Caco-2 (cell line): ENCODE measurements around the gene ALB. TPM values are rescaled to one million over a fixed set of nuclear protein-coding genes. Genes with fewer than 3 reads are reported as not detected.

ENCODE experiments used
- BruUV-seq: library from RNA; stranded (reverse); fragments of 400-500 nt; replicated peaks from 2 replicates; lab custom pipeline; 2021; lab: Mats Ljungman, UMichigan
- CTCF ChIA-PET: fragments of 300-600 bp; sonication (Branson Sonifier 250); formaldehyde crosslinking; loops from one replicate; lab custom pipeline; 2022; ENCODE audit warnings: antibody characterized with exemption; lab: Charles Lee
- POLR2A ChIA-PET: fragments of 300-600 bp; sonication (Branson Sonifier 250); formaldehyde crosslinking; loops from one replicate; lab custom pipeline; 2022; ENCODE audit warnings: antibody characterized with exemption; lab: Charles Lee
- DNase-seq, 2 experiments: peaks; one replicate each; pipeline versions ENCODE4 v3.0.0 to v3.0.0-alpha.2; 2020 to 2022
- H3K27me3 ChIP-seq: replicated peaks from 2 replicates; pipeline ENCODE4 v1.6.0; 2011; ENCODE audit warnings: low read length; ENCODE audit not compliant: control insufficient read depth, insufficient read depth
- H3K36me3 ChIP-seq: 2 replicates; pipeline ENCODE4 v1.5.1; 2011; ENCODE audit warnings: low read length; ENCODE audit not compliant: control insufficient read depth, insufficient read depth
- H3K4me1 ChIP-seq: fragments of 250-450 bp; sonication (Bioruptor Pico); 2 replicates; pipeline ENCODE4 v1.5.1; 2020; ENCODE audit warnings: mild to moderate bottlenecking
- H3K4me3 ChIP-seq: 2 replicates; pipeline ENCODE4 v1.5.1; 2011; ENCODE audit warnings: low read depth, mild to moderate bottlenecking, control low read depth, low read length
- H3K9me3 ChIP-seq: fragments of 250-450 bp; sonication (Bioruptor Pico); 2 replicates; pipeline ENCODE4 v1.5.1; 2020; ENCODE audit warnings: mild to moderate bottlenecking, moderate library complexity
- H3K27ac Mint-ChIP-seq: one replicate; pipeline ENCODE4 v1.8.0; 2022; ENCODE audit warnings: mixed read lengths; ENCODE audit not compliant: unreplicated experiment
- H3K27me3 Mint-ChIP-seq: one replicate; pipeline ENCODE4 v1.8.0; 2022; ENCODE audit warnings: mixed read lengths; ENCODE audit not compliant: insufficient read depth, unreplicated experiment
- H3K36me3 Mint-ChIP-seq: one replicate; pipeline ENCODE4 v1.8.0; 2022; ENCODE audit warnings: mild to moderate bottlenecking, mixed read lengths; ENCODE audit not compliant: insufficient read depth, unreplicated experiment
- H3K4me1 Mint-ChIP-seq: one replicate; pipeline ENCODE4 v1.8.0; 2022; ENCODE audit warnings: low read depth, mixed read lengths; ENCODE audit not compliant: unreplicated experiment
- H3K4me3 Mint-ChIP-seq: one replicate; pipeline ENCODE4 v1.8.0; 2022; ENCODE audit warnings: mild to moderate bottlenecking, moderate library complexity, mixed read lengths; ENCODE audit not compliant: unreplicated experiment
- H3K9me3 Mint-ChIP-seq: one replicate; pipeline ENCODE4 v1.8.0; 2022; ENCODE audit warnings: mixed read lengths; ENCODE audit not compliant: unreplicated experiment
- CTCF ChIP-seq, 2 experiments: fragments of 200-600 bp in 1 of 2; IDR thresholded peaks; 1 replicate in 1 of 2; 2 replicates in 1 of 2; pipeline versions ENCODE4 v1.5.1 to v1.8.0; 2011 to 2022; ENCODE audit warnings: antibody characterized with exemption in 1 of 2, control low read depth in 1 of 2, inconsistent platforms in 1 of 2, low read depth in 1 of 2, low read length in 1 of 2, mild to moderate bottlenecking in 1 of 2, moderate library complexity in 1 of 2; ENCODE audit not compliant: insufficient read depth in 1 of 2, severe bottlenecking in 1 of 2, unreplicated experiment in 1 of 2
- intact Hi-C: fragments of 100-400 bp; cut with micrococcal nuclease; formaldehyde crosslinking; loops from one replicate; pipeline ENCODE4 v1.10.0; 2022; ENCODE audit not compliant: unreplicated experiment
- total RNA-seq: library from RNA; stranded (reverse); gene quantifications from 2 replicates; pipeline ENCODE4 v1.2.3, GENCODE V29; 2022

ALB gene
- total RNA-seq, 1 experiment from 2014 or later, result 64.9 TPM

GRCh38 chr4:73435984-73436383, 31.9 kb downstream of the ALB start, which contains the start of gene AFP:
AFP (plus strand) TSS chr4:73436221; CDS start chr4:73436263, 42 bp downstream.
- Mint-ChIP-seq H3K4me3 (no peak within 1 kb of the TSS), H3K36me3 (no peaks in the 10 kb centered on the region), H3K9me3 (no peaks in the 10 kb centered on the region), H3K4me1 (peaks cover 22% of the 10 kb centered on the region), H3K27me3 (no peaks in the 10 kb centered on the region), H3K27ac (no peak within 1 kb of the TSS)
- H3K9me3 ChIP-seq, result no peaks in the 10 kb centered on the region
- H3K4me1 ChIP-seq, result peaks cover 34% of the 10 kb centered on the region
- ChIA-PET CTCF (no interaction called here), POLR2A (no interaction called here)
- no TSS peak for BruUV-seq
- no peaks in the 10 kb centered on the region for H3K36me3 ChIP-seq
- DNase-seq, result no peak
- H3K4me3 ChIP-seq, result peak within 1 kb of the TSS; percentile 12
- no peak for TF ChIP-seq CTCF (IDR thresholded peaks at IDR 0.05; ENCODE audit: insufficient read depth in 1 of 2, low read depth in 1 of 2, low read length in 1 of 2, severe bottlenecking in 1 of 2, unreplicated experiment in 1 of 2)
- intact Hi-C loops, result no loop called here
- H3K27me3 ChIP-seq, result no peaks in the 10 kb centered on the region

GRCh38 chr4:73436674-73437557, 32.8 kb downstream of the ALB start:
- intact Hi-C loops, result no loop called here
- CTCF ChIA-PET, result no interaction called here

DNA sequence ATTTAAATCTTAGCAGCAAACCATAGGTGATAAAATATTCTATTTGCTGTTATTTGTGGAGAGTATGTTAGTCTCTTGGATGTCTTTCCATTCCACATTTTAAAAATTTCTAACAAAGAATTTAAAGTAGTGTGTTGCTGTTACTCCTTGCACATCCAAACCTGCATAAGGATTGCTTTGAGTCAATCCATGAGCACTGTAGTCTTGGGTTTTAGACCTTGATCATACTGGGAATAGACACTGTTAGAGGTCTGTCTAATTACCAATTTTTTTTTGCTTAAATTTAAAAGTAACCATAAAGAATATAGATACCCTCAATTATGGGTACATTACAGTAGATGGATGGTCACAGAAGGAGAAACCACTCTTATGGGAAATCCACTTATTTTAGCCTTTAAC, 33.5 kb downstream of the ALB start:
- CTCF ChIA-PET, result interaction anchor here (1.2 kb wide), 1 partner anchor 9 kb away, joined by 3 read pairs; no protein-coding TSS in a partner anchor
- H3K4me3 Mint-ChIP-seq, result no peak overlapping the region
- Histone ChIP-seq H3K4me1 (peaks cover 18% of the 10 kb centered on the region), H3K9me3 (no peaks in the 10 kb centered on the region), H3K36me3 (no peaks in the 10 kb centered on the region; the same call in 1 of the 2 replicates), H3K27me3 (no peaks in the 10 kb centered on the region), H3K4me3 (peak overlapping the region; percentile 12)
- no peak overlapping the region for H3K27ac Mint-ChIP-seq
- peaks cover 8% of the 10 kb centered on the region for H3K4me1 Mint-ChIP-seq
- POLR2A ChIA-PET, result no interaction called here
- H3K9me3 Mint-ChIP-seq, result no peaks in the 10 kb centered on the region
- BruUV-seq, result no TSS peak
- H3K36me3 Mint-ChIP-seq, result no peaks in the 10 kb centered on the region
- no peaks in the 10 kb centered on the region for H3K27me3 Mint-ChIP-seq
- no peak for TF ChIP-seq CTCF (IDR thresholded peaks at IDR 0.05; ENCODE audit: insufficient read depth in 1 of 2, low read depth in 1 of 2, low read length in 1 of 2, severe bottlenecking in 1 of 2, unreplicated experiment in 1 of 2)
- DNase-seq, result no peak
- intact Hi-C loops, result no loop called here

More at GRCh38 chr4:73436674-73437557, 32.8 kb downstream of the ALB start:
- no peaks in the 10 kb centered on the region; the same call in 1 of the 2 replicates for H3K36me3 ChIP-seq
- DNase-seq, result no peak
- BruUV-seq, result no TSS peak
- no peaks in the 10 kb centered on the region for H3K9me3 ChIP-seq
- no peak for TF ChIP-seq CTCF (IDR thresholded peaks at IDR 0.05; ENCODE audit: insufficient read depth in 1 of 2, low read depth in 1 of 2, low read length in 1 of 2, severe bottlenecking in 1 of 2, unreplicated experiment in 1 of 2)
- Mint-ChIP-seq H3K36me3 (no peaks in the 10 kb centered on the region), H3K27ac (no peak overlapping the region), H3K4me3 (no peak overlapping the region), H3K27me3 (no peaks in the 10 kb centered on the region), H3K9me3 (no peaks in the 10 kb centered on the region), H3K4me1 (peaks cover 14% of the 10 kb centered on the region)
- peaks cover 25% of the 10 kb centered on the region for H3K4me1 ChIP-seq
- peak overlapping the region; percentile 12 for H3K4me3 ChIP-seq
- POLR2A ChIA-PET, result no interaction called here
- H3K27me3 ChIP-seq, result no peaks in the 10 kb centered on the region
